ENCODE results near the gene ZDHHC3.

Gene ZDHHC3

DNA sequence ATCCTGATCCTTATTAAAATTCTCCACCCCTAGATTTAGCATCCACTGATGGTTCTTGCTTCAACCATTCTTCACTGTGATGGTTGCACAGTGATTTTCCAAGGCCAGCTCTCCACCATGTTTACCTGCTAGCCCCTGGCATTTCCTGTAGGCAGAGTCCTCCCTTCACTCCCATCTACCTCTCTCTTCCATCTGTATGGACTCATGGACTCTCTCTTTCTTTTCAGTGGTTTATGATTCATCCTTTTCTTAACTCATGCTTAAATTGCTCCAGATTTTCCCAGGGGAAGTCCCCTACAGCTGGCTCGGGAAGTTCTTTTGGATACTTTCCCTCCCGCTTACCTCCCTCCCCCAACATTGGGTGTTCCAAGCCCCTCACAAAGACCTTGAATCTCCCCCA, 82.9 kb downstream of the ZDHHC3 start:
- DNase-seq (ENCODE audit: low spot score), result peak; percentile 70

DNA sequence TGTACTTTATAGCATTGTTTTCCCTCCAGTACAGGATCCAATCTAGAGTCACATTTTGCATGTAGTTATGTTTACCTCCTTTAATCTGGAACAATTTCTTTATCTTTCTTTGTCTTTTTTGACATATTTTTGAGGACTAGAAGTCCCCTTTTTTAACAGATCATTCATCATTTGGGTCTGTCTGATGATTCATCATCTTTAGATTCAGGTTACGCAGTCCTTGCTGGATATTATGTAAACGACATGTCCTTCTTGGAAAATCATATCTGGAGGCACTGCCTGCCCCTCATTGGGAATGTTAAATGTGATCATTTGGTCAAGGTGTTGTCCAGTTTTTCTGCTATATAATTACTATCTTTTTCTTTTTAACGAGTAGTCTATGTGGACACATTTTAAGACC, 83.3 kb downstream of the ZDHHC3 start:
- DNase-seq (ENCODE audit: low spot score), result no peak

DNA sequence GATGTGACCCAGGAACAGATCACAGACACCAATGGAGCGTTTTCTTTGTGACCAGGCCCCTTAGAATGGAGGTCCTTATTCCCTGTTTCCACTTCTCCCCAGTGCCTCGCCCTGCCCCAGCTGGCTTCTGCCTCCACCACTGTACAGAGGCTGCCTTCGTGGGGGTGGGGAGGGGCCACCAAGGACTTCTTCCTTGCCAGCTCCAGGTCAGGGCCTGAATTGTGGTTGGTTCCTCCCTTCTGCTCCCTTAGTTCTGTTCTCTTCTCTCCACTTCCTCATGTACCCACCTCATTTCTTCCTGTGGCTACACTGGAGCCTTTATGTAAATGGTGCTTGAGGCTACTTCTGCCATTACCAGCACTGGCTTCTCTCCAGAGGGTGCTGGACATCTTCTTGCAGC, 85.1 kb downstream of the ZDHHC3 start:
- no peak for DNase-seq (ENCODE audit: low spot score)

- no peak for DNase-seq (ENCODE audit: low spot score)
Observed at GRCh38 chr3:44890258-44890657, 85.7 kb downstream of the ZDHHC3 start.

DNA sequence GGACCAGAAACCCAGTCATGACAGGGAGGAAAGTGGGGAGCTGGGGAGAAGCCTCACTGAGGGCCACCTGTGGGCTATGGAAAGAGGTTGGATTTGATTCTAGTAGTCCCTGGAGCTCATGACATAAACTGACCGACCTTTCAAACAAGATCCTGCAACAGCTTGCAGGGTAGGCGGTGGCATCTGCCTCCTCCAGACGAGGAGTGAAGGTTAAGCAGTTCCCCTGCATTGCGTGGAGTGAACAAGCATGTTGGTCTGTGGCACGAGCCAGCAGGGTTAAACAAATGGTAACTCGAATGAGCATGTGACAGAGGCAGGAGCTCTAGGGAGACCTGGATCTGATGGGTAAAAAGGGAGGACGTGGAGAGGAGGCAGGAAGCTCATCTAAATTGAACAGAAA, 88.9 kb downstream of the ZDHHC3 start:
- DNase-seq (ENCODE audit: low spot score), result no peak

- no peak for DNase-seq (ENCODE audit: low spot score)
Observed at GRCh38 chr3:44886561-44886960, 89.4 kb downstream of the ZDHHC3 start.

DNA sequence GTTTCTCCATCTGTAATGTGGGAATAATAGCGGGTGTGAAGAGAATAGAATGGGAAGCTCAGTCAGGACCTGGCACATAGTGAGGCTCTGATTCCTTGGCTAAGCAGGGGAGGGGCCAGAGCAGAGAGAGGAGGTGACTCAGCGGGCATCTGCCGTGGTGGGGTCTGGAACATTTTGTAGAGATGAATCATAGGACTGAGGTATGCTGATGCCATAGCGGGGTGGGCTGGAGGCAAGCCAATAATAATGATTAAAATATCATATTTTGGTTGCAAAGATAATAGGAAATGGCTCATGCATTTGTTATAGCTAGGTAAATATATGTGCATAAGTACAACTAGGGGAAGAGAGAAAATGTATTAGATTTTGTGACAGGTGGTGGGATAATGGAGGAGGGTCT, 90.4 kb downstream of the ZDHHC3 start:
- DNase-seq (ENCODE audit: low spot score), result peak; percentile 96

DNA sequence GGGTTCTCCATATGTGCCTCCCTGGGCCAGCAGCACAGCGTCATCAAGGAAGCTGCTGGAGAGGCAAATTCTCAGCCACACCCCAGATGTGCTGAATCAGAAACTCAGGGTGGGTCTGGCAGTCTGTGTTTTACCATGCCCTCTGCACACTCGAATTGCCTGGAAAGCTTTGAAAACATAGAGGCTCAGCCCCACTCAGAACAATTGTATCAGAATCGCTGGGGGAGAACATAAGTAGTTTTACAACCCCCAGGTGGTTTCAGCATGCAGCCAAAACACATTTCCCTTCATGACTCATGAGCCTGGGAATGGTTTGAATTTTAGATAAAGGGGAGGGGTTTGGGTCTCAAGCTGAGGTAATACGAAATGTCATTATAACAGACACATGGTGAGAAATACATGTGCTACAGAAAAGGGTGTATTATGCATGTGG, 92.0 kb downstream of the ZDHHC3 start:
- DNase-seq (ENCODE audit: low spot score), result peak; percentile 68

GRCh38 chr3:44883213-44883955, 92.6 kb downstream of the ZDHHC3 start:
- no peak for DNase-seq (ENCODE audit: low spot score)

- no peak for DNase-seq (ENCODE audit: low spot score)
Observed at GRCh38 chr3:44880284-44880683, 95.7 kb downstream of the ZDHHC3 start.

GRCh38 chr3:44877333-44877732, 98.6 kb downstream of the ZDHHC3 start:
- DNase-seq (ENCODE audit: low spot score), result no peak

DNA sequence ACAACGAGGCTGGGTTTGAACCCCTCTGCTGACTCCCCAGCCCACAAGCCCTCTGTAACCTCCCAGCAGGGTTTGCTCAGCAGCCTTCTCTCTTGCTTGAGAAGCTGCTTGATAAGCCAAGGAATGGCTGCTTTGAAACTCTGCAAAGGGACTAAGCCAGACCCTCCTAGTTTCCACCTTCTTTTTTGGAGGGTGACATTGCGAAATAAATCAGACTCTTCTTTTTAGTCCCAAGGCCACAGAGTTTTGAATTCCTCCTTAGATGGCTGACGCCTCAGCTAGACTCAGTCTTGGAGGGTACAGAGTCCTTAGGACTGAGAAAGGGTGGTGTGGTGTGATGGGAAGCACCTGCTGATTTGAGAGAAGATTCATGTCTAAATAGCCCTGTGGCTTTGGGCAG, 100.4 kb downstream of the ZDHHC3 start:
- no peak for DNase-seq (ENCODE audit: low spot score)

Measured in hepatic stellate cell (primary cell).